Activated T-helper 9 cell treated with anti-CD3 and anti-CD28 coated beads, Interleukin-2, amount 50 U/mL, for 16 hours (primary cell): ENCODE data around the gene DHX9.
A peak's percentile ranks its signal among the peaks of the same experiment; 100 is the strongest.

Source experiments
- DNase-seq: peaks from one replicate; pipeline ENCODE4 v3.0.0-alpha.2; 2020; ENCODE audit warnings: low read depth

The DHX9 gene

DNA sequence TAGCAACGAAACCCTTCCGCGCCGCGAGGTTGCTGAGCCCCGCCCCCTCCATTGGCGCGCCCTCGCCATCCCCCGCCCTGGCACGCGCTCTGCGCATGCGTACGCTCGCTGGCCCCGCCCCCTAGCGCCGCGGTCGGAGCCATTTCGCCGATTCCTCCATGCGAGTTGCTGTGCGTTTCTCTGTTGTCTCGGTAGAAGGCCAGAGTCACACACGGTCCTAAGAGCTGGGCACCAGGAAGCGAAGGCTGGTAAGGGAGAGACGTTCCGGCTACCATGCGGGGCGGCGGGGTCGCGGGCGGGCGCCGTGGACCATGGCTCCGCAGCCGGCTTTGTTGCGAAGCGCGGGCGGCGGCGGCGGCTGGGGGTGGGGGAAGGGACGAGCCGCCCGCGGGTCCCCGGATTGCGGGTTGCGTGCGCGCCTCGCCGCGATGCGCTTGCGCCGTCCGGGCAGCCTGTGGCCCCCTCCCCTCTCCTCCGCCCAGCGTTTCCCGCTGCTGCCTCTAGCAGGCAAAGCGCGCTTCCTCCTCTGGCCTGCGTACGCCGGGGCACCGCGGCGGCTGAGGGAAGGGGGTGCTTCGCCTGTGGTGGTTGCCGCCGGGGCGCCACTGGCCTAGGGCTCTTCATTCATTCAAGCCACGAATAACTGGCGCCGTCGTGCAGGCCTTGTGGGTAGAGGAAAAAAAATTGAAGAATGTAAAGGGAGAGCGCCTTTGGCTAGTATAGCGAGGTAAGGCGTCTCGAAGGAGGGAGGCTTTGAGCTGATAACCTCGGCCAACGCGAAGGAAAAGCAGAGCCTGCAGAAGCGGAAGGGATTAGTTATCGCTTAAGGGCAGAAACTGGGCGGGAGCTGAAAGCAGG, at the start of gene DHX9:
DHX9 (plus strand) TSS at position 139 of the 858 bp plus-strand sequence. CDS start 3,220 bp downstream, outside the sequence.
- DNase-seq: peak; percentile 94

DNA sequence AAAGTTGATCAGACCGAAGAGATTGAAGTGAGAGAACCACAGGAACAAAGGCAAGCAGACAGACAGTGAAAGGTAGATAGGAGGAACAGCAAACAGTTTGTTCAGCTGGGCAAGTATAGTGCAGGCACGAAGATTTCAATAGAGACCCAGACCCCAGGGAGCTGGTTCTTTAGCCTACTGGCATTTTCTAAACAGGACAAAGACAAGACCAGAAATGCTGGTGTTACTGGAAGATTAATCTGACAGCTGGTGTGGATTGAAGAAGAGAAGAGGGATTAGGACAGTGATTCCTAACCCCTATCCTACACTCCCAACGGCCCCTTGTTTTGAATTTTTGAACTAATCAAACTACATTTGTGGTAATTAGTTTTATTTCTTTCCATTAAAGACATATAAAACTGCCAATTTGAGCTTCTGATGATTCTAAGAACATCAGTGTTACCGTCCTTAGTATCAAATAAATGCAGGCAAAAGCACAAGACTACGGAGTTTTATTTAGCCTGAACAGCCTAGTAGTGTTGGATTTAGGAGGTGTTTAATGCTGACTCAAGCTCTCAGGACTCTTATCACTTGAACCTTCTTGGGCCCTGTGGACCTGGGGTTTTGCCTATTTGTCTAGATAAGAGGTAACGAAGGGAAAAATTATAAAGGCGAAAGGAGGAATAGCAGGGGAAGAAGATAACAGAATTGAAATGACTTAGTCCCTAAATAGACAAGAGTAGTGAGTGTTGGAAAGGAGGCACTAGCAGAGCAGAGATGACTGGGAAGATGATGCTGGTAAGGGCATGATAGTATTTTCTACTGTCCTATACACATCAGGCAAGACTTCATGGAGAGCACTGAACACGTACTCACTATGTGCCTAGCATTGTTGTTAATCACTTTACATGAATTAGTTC, 47.6 kb upstream of the DHX9 start:
- DNase-seq: no peak

DNA sequence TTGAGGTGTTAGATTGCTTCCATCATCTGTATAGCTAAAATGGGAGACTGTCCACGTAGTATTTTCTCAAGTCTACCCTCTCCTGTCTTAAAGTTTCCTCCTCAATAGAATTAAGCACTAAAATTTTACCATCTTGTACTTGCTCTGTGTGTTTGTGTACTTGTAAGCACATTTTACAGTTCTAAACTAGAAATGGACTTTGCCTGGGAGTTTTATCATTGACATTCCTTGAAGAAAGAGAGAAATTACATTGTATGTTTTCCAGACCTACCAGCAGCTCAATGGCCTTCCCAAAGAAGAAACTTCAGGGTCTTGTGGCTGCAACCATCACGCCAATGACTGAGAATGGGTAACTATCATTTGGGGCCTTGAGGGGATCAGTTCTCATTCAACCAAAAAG, 45.1 kb upstream of the DHX9 start:
- DNase-seq: no peak

DNA sequence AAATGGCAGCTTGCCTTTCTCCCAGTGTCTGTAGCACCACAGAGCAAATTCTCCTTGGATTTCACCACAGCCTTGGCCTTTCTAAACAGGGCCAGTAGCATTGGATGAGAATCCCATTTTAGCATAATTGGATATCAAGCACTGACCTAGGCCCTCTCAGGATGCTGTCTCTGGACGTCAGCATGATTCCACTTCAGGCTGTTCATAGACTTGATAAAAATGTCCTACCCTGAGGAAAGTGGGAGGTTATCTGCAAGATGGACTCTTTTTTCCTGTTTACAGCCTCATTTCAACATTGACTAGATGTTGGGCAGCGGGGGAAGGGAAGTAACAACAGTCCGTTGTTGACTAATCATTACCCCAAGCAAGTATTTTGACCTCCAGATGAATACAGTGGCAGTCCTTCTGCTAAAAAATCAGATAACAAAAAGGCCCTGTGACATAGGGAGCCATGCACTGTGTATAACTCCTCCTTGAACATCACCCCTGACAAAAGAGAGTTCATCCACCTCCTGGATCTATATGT, 44.4 kb upstream of the DHX9 start:
- no peak for DNase-seq

DNA sequence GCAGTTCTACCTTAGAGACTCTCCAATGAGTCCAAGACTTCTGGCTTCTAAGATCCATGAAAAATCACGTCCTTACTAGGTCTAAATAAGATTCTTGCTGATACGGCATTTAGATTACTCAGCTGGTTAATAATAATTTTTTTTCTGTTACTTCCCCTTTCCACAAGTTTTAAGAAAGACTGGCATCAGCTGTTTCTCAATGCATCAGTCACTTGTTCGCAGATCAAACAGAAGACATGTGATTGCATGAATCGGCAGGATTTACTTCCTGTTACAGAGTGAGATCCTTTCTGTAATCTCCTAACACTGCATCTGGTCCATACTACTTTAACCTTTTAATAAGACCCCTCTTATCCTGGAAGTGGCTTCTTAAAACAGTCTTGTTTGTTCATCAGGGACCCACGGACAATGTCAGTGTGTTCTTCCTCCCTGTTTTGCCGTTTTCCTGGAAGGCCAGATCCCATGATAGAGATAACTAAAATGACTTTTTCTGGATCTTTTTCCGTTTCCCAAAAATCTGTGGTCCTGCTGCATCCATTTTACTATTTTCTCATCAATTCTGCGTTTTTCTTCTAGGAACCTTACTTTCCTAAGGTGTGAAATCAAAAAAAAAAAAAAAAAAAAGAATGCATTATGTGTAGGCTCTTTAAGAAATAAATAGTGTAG, 43.5 kb upstream of the DHX9 start:
- DNase-seq: no peak

DNA sequence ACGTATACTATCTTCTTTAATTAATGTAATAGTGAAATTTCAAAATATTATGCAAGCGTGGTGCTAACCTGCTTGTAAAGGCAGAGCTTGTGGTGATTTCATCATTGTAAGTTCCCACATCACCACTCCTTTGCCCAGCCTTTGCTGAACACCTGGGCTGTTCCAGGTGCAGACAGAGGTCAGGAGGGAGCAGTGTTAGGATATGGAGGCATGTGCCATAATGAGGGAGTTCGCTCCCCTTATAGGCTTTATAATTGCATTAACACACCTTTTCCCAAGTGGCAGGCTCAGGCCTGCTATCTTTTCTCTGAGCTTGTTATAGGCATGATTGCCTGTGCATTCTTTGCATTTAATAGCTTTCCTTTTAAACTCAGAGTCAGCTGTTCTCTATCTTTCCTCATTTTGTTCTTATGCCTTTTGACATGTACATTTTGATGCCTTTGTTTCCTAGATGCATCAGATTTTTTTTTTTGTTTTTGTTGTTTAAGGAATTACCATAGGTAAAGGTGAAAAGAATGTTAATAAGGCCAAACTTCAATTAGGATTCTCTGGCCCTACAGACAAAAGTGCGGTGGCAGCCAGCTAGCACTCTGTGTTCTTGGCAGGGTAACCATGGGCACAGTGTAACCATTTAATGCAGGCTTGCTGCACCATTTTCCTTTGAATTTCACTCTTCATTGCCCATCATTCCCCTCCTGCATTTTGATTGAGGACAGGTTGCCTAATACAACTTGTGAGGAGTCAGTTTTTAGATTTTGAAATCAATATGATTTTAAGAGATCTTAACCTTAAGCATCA, 36.9 kb upstream of the DHX9 start:
- no peak for DNase-seq

DNA sequence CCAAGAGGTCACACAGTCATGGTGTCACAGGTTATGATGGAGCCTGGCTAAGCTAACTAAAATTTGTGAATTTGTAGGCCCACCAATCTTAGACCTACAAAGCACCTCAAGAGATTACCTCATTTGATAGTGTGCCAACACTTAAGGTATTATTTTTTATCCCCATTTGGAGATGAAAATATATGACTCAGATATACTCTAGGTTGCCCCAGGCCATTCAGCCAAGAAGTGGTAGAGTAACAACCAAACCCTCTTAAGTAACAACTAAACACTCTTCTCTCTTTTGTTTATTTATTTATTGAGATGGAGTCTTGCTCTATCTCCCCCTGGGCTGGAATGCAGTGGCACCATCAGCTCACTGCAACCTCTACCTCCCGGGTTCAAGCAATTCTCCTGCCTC, 35.3 kb upstream of the DHX9 start:
- DNase-seq: no peak

DNA sequence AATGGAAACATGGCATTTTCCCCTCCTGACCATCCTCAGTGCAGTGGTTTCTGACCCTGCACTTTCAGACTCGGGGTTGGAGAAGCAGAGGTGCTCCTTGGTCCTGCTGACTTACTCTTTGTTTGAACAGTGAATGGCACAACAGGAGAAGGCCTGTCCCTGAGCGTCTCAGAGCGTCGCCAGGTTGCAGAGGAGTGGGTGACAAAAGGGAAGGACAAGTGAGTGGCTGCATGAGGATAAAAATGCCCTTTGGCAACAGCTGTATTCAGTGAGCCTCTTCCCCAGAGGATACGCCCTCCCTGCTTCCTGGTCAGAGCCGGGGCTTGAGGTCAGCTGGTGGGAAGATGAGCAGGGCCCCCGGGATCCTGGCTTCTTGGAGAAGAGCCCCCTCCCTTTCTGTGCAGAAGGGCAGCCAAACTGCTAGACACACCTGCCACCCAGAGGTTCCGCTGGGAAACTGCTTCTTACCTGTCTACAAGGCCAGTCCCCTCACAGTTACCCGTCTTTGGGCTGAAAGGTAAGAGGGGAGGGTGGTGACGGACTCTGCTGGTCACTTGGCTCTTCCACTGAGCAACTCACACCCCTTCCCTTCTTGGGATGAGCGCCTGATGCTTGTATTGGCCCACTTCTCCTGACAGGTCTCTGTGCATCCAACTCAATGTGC, 33.0 kb upstream of the DHX9 start:
- DNase-seq: no peak

DNA sequence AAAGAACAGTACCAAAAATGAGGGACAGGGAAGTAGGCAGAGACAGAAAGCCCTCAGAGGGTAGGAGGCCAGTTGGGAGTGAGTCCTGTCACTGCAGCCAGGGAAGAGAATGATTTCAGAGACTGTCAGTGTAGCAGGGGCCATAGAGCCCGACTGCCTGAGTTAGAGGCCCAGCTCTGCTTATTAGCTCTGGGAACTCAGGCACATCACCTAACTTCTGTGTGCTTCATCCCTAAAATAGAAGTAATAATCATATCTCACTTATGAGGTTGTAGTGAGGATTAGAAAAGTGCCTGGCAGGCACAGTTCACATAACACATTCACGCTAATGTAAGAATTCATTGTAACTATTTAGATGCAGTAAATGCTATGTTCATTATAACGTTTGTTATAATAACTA, 31.2 kb upstream of the DHX9 start:
- no peak for DNase-seq

DNA sequence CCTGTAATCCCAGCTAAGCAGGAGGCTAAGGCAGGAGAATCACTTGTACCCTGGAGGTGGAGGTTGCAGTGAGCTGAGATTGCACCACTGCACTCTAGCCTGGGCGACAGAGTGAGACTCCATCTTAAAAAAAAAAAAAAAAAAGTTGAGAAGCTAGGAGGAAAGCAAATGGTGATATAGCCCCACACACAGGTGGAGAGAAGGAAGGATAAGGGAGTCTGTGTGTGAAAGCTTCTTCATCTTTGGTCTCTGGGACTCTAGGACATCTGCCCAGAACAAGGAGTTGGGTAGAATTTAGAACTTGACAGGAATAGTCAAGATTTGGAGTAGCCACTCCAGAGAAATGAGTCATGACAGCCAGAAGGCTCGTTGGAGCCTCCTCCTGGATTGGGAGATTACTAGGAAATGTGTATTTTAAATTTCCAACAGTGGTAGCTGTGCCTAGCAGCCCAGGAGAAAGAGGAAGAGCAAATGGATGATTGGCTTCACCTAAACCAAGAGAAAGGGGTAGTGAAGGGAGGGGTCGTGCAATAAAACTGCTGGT, 29.7 kb upstream of the DHX9 start:
- no peak for DNase-seq

DNA sequence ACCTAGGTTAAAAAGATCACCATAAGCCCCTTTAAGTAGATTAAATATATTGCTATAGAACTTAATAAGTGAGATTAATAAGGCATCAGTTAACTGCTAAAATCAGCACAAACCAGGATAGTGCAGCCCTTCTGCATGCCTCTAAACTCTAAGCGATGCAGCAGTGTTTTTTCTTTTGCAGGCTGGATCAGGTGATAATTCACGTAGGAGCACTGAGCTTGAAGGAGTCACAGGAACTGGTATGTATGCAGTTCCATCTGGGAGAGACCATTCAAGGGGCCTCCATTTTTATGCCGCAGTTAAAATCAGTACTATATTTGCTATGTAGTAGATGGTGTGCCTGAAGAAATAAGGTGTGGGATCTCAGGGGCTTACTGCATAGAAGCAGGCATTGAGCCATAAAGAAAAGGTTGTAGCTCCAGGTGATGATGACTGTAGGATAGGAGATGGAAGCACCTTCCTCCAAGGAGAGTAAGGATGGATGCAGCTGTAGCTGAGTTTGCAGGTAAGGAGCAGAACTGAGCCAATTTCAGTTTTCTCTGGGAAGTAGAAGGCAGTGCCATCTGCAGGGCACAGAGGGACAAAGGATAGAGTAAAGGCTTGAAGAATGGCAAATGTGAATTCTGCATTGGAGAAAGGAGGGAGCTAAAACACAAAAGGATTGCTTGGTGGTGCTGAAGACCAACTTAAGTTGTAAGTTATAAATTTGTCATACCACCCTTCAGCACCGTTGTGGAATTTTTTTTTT, 27.0 kb upstream of the DHX9 start:
- DNase-seq: no peak

DNA sequence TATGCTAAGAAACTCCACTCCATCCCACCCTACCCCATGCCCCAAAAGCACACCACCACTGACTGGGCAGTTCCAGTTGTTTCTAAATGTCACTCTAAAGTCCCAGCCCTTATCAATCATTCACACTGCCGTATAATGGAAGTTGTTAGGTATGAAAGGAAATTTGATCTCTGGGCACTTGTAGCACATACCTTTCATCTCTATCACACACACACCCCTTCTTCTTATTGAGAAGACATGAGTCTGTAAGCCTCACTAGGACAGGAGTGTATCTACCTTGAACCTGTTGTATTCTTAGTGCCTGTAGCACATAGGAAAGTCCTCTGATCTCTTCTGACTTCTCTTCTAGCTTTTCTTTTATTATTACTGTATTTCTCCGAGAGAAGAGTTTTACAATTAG, 22.3 kb upstream of the DHX9 start:
- no peak for DNase-seq

DNA sequence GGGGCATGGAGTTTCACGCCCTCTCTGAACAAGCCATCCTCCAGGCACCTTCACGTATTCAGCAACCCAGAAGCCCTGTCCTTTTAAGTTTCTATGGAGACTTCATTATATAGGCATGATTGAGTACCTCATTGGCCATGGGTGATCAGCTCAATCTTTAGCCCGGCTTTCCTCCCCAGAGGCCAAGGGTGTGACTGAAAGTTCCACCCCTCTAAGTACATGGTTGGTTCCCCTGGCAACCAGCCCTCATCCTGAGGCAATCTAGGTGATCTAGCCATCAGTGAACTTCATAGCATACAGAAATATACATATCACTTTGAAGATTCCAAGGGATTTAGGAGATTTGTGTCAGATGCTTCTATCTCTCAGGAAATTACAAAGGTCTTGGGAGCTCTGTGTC, 21.3 kb upstream of the DHX9 start:
- DNase-seq: no peak

DNA sequence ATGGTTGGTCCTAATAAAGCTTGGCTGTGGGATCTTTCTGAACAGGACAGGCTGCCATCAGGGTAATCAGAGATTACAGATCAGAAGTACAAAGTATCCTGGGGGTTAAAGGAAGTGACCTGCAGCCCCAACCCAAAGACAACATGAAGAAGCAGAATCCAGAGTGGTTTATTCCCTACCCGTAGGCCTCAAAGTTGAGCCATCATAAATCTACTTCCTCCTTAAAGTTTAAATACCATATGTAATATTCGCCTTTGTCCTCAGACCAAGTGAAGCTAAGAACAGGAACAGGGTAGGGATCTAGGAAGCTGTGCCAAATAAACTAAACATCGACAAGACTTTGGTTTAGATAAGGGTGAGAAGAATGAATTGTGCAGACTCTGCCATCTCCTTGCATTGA, 15.9 kb upstream of the DHX9 start:
- no peak for DNase-seq

DNA sequence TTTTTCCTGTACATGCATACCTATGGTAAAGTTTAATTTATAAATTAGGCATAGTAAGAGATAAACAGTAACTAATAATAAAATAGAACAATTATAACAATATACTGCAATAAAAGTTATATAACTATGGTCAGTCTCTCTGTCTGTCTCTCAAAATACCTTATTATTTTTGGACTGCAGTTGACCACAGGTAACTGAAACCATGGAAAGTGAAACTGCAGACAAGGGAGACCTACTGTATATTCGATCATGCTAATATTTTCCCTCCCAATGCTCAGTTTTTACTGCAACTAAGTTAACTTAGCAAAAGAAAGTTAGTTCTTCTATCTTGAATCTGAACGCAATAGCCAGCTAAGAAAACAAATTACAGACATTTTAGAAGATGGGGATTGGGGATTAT, 12.3 kb upstream of the DHX9 start:
- DNase-seq: no peak

DNA sequence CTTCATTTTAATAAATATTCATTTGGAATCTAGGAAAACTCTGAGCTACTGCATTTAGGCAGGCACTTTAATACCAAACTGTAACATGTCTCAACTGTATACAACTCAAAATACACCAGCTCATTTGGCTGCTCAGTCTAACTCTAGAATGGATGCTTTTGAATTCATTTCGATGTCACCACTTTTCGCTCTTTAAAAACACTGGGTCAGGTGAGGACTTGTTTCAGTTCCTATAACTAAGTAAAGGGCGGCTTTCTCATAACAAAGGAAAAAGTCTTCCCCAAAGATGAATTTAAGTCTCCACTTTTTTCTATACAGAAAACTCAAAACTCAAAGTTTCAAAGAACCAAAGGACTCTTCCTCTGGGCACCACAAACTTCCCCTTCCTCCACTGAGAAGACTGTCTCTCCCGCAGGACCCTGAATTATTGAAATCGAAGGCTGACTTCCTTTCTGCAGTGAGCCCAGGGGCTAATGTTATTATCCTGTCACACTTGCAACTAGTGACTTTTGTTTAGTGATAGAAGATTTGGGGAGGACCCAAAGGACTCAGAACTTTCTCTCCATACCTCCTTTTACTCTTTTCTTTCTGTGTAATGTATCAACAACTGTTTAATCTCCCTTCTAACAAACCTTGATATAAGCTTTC, 9.7 kb upstream of the DHX9 start:
- DNase-seq: no peak

DNA sequence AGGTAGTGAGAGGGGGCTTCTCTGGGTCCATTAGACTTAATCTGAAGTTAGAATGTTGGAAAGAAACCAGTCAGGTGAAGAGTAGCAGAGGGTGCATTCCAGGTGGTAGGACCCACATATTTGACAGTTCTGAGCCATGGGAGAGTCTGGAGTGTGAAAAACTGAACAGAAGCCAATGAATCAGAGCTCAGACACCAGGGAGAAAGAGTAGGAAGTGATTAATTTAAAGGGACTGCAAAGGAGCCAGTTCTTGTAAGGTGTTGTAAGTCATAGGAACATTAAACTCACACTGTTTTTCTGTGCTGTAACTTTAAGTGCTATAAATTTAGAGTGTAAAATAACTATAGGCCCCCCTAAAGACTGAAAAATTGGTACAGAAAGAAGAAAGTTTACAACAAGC, 5.9 kb upstream of the DHX9 start:
- DNase-seq: no peak

DNA sequence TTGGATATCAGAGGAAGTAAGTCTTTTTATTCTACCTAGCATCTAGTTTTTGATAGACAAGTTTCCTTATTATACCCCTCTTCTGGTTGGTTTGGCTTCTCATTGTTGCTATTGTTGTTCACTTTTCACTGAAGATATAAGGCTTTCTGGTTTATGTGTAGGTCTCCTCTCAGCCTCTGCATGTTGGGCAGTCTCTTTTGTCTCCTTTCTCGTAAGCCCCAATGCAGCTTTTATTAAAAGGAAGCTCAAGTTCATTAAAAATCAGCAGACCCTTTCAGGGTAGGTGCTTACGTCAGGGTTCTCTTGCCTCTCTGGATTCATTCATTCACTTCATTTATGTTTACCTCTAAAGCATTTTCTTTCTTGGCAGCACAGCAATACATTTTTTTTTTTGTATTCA, 4.8 kb upstream of the DHX9 start:
- DNase-seq: no peak

DNA sequence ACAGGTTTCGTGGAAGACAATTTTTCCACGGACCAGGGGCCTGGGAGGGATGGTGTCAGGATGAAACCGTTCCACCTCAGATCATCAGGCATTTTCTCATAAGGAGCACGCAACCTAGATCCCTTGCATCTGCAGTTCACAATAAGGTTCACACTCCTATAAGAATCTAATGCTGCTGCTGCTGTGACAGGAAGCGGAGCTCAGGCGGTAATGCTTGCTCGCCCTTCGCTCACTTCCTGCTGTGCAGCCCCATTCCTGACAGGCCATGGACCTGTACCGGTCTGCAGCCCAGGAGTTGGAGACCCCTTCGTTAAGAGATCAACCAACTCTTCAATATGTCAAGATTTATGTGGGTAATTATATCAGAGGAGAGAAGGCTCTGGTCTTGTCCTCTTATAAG, 3.3 kb upstream of the DHX9 start:
- DNase-seq: no peak
